Activated T-cell treated with anti-CD3 and anti-CD28 coated beads, Interleukin-2, amount 50 U/mL, for 72 hours (primary cell): ENCODE results near the gene HACD3. TPM values are rescaled to one million over a fixed set of nuclear protein-coding genes. Genes with fewer than 3 reads are reported as not detected.
"Not testable (repeated sequence)": the region's sequence is repeated elsewhere in the genome, so short reads cannot be mapped to it uniquely, and the experiment has no call there.

Experiments
- ATAC-seq, 2 donors: fragments of 150-1000 bp; cut with Tn5 transposase; replicated peaks in 1 of 2; 2 replicates each; pipeline ENCODE4 v1.10.0; 2021; ENCODE audit warnings: moderate library complexity in 2 of 2, mild to moderate bottlenecking in 1 of 2
- DNase-seq, 2 donors: peaks; one replicate each; pipeline ENCODE4 v3.0.0; 2021 to 2022; ENCODE audit warnings: mixed read lengths in 1 of 2
- H3K27ac Mint-ChIP-seq: one replicate; pipeline ENCODE4 v1.8.0; 2022; ENCODE audit warnings: mild to moderate bottlenecking, moderate library complexity, mixed read lengths
- H3K27me3 Mint-ChIP-seq: one replicate; pipeline ENCODE4 v1.8.0; 2022; ENCODE audit warnings: low read depth, mixed read lengths
- H3K36me3 Mint-ChIP-seq, 2 donors: one replicate each; pipeline ENCODE4 v1.8.0; 2022; ENCODE audit warnings: mixed read lengths in 2 of 2, mild to moderate bottlenecking in 1 of 2; ENCODE audit not compliant: insufficient read depth in 2 of 2
- H3K4me1 Mint-ChIP-seq: one replicate; pipeline ENCODE4 v1.8.0; 2022; ENCODE audit warnings: low read depth, mixed read lengths
- H3K4me3 Mint-ChIP-seq, 2 donors: one replicate each; pipeline ENCODE4 v1.8.0; 2022; ENCODE audit warnings: mild to moderate bottlenecking in 2 of 2, mixed read lengths in 2 of 2, moderate library complexity in 2 of 2
- H3K9me3 Mint-ChIP-seq, 2 donors: one replicate each; pipeline ENCODE4 v1.8.0; 2022; ENCODE audit warnings: mixed read lengths in 2 of 2
- total RNA-seq, 2 donors: library from RNA; stranded (reverse); gene quantifications; one replicate each; pipeline ENCODE4 v1.2.3, GENCODE V29; 2022

Gene HACD3
- total RNA-seq, 2 donors from 2014 or later: 28.3 to 40.8 TPM

DNA sequence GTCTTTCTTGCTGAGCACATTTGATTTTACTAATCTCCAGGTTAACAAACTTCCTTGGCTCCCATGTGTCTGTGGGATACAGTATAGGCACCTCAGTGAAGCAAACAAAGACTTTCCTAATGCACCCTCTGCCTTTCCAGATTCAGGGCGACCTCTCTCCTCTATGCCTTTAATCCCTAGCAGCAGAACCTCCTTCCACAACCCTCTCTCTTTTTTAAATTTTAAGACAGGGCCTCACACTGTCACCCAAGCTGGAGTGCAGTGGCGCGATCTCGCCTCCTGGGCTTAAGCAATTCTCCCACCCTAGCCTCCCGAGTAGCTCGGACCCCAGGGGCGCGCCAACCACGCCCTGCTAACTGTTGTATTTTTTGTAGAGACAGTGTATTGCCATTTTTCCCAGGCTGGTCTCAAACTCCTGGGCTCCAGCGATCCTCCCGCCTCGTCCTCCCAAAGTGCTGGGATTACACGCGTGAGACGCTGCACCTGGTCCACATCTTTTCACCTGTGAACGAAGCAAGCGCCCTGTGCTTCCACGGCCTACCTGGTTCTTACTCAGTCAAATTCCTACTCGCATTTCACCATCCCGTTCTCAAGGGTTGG is 1.7 kb upstream of the HACD3 start:
- ATAC-seq (no peak), DNase-seq (no peak)
- Mint-ChIP-seq H3K9me3 (no peaks in the 10 kb centered on the region), H3K27me3 (no peaks in the 10 kb centered on the region), H3K4me3 (no peak overlapping the region), H3K4me1 (peaks cover 35% of the 10 kb centered on the region), H3K27ac (no peak overlapping the region), H3K36me3 (peaks cover 0 to 2% of the 10 kb centered on the region in 2 donors)

DNA sequence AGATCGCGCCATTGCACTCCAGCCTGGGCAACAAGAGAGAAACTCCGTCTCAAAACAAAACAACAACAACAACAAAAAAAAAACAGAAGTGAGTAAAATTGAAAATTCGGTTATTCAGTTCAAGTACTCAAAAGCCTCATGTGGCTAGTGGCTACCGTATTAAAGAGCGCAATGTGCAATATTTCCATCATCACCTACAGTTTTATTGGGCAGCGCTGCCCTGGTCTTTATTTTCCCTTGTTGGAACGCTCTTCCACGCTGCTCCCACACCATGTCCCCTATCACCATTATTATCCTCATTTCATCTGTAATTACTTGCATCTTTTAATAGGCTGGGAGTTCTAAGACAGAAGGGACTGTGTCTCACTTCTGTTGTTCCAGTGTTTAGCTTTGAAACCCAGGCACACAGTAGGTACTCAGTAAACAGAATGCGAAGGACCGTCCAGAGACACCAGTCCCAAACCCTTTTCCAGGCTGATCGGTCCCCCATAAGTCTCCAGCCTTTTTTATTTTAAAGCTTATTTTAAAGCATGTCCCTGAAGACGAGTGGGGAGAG is 423 bp upstream of the HACD3 start:
- Mint-ChIP-seq H3K9me3 (no peaks in the 10 kb centered on the region), H3K4me1 (peaks cover 44% of the 10 kb centered on the region)
- no peak for ATAC-seq

DNA sequence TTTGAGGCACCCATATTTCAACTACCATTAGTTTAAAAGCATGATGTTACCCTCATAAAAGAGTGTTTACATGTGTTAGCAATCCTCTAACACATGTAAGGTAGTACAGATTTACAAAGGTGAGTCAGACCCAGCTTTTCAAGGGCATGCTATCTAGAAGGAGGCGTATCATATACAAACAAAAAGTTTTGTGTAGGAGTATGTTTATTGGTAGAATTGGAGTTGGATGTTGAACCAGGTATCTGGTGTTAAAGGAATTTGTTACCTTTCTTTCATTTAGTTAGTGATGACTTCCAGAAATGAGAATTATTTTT is 2.4 kb downstream of the HACD3 start:
- H3K27ac Mint-ChIP-seq: peak overlapping the region; percentile 13
- peak overlapping the region; percentile 58 to 89 for H3K4me3 Mint-ChIP-seq
- peaks cover 60% of the 10 kb centered on the region for H3K4me1 Mint-ChIP-seq
- peaks cover 0 to 2% of the 10 kb centered on the region in 2 donors for H3K36me3 Mint-ChIP-seq
- ATAC-seq (peak; percentile 35 to 46), DNase-seq (no peak)
- H3K27me3 Mint-ChIP-seq: no peaks in the 10 kb centered on the region
- no peaks in the 10 kb centered on the region for H3K9me3 Mint-ChIP-seq

More for the DNA sequence above, 423 bp upstream of the HACD3 start:
- no peak for DNase-seq
- Mint-ChIP-seq H3K27ac (peak overlapping the region; percentile 96), H3K36me3 (peaks cover 0 to 2% of the 10 kb centered on the region in 2 donors), H3K27me3 (no peaks in the 10 kb centered on the region), H3K4me3 (peak overlapping the region; percentile 89 to 96)

DNA sequence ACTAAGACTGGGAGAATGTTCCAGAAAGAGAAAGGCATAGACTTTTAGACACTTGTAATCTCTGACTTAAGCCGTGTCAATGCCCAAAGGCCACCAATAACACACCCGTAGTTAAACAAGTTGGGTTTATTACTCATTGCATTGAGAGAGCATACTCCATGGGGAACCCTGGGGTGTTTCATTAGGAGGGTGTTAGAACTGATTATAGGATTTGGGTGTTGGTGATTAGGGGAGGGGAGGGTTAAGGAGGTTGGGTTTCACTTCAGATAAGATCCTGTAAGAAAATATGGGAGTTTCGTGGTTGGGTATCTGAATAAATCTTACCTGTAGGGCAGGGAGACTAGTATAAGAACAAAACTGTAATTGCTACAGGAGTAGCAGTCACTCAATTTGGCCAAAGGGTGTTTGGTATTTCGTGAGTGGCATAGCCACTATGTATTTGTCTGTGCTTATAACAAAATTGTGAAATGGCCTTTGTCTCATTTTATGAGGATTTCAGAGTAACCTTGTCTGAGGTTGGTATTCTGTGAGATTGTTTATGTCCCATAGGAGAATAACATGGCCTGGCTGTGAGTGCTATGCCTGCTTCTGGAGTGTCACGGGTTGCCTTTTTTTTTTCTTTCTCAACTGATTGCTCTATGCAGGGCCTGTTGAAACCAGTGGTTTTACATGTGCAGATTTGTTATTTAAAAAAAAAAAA is 2.9 kb downstream of the HACD3 start:
- H3K27ac Mint-ChIP-seq: no peak overlapping the region
- no peak for ATAC-seq

DNA sequence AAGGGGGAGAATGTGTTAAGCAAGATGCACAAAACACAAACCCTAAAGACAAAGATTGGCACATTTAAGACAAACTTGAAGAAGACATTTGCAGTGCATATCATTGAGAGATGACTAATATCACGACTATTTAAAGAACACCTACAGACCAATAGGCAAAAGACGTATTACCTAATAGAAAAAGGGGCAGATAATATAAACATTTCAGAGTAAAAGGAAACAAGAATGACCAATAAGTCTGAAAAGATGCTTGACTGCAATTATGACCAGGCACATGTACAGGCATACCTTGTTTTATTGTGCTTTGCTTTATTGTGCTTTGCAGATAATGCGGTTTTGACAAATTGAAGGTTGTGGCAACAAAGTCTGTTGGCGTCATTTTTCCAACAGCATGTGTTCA is 4.9 kb downstream of the HACD3 start:
- Mint-ChIP-seq H3K36me3 (peaks cover 0 to 2% of the 10 kb centered on the region in 2 donors), H3K27ac (no peak overlapping the region), H3K4me1 (peaks cover 55% of the 10 kb centered on the region), H3K4me3 (no peak overlapping the region), H3K9me3 (no peaks in the 10 kb centered on the region), H3K27me3 (no peaks in the 10 kb centered on the region)
- DNase-seq: no peak
- no peak for ATAC-seq

More for the DNA sequence above, 2.9 kb downstream of the HACD3 start:
- peaks cover 60% of the 10 kb centered on the region for H3K4me1 Mint-ChIP-seq
- H3K4me3 Mint-ChIP-seq: peak overlapping the region; percentile 58 to 89
- DNase-seq: no peak
- peaks cover 0 to 2% of the 10 kb centered on the region in 2 donors for H3K36me3 Mint-ChIP-seq
- H3K27me3 Mint-ChIP-seq: no peaks in the 10 kb centered on the region
- H3K9me3 Mint-ChIP-seq: no peaks in the 10 kb centered on the region

DNA sequence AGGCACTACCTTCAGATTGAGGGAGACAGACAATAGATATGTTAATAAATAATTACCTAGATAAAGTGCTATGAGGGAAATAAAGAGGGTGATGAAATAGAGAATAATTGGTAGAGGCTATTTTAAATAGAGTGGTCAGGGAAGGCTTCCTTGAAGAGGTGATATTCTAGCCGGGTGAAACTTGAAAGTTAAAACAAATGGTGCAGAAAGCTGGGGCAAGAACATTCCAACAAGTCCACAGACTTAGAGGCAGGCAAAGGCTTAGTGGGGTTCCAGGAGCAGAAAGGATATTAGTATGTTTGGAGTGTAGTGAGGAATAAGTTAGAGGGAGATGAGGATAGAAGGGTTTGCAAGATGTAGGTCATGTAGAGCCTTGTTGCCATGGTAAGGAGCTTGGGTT is 10.1 kb downstream of the HACD3 start:
- peaks cover 21% of the 10 kb centered on the region for H3K4me1 Mint-ChIP-seq
- H3K27ac Mint-ChIP-seq: no peak overlapping the region
- H3K36me3 Mint-ChIP-seq: peaks cover 0 to 2% of the 10 kb centered on the region in 2 donors
- DNase-seq (no peak), ATAC-seq (no peak)
- no peak overlapping the region for H3K4me3 Mint-ChIP-seq
- H3K27me3 Mint-ChIP-seq: no peaks in the 10 kb centered on the region
- H3K9me3 Mint-ChIP-seq: no peaks in the 10 kb centered on the region

DNA sequence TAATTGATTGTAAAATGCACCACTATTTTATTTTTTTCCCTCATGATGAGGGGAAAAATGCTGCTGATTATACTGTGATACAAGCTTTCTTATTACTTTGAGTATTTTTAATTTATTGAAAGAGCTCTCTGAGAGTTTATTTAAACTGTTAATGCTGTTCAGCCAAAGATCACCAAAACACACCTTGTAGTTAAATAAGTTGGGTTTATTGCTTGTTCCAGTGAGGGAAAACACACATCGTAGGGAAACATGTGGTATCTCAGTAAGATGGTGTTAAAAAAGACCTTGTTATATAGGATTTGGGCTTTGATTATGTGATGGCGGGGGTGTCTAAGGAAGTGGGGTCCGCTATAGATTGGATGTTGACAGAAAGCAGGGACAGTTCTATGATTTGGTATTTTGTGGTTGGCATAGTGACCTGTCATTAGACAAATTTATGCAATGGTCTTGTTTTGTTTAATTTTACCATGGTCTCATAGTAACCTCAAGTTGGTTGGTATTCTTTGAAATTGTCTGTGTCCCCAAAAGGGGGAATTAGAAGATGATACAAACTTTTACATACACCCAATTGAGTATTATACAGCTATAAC is 11.1 kb downstream of the HACD3 start:
- Mint-ChIP-seq H3K9me3 (no peaks in the 10 kb centered on the region), H3K27me3 (no peaks in the 10 kb centered on the region), H3K4me1 (peaks cover 19% of the 10 kb centered on the region), H3K27ac (no peak overlapping the region), H3K36me3 (peaks cover 0 to 2% of the 10 kb centered on the region in 2 donors), H3K4me3 (no peak overlapping the region)
- no peak for ATAC-seq
- no peak for DNase-seq

DNA sequence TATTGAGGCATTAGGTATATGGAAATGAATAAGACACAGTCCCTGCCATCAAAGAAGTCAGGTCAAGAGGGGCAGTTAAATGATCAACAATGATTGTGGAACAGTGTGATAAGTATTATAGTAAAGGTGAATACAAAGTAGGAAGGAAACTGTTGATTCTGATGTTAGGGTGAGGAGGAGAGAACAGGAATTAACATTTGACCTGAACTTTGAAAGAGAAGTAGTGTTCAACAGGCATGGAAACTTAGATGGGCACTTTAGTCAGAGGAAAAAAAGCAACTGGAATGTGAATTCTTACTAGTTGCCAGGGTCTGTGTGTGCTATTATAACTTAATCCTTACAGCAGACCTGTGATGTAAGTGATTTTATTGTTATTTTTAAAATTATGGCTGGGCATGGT is 17.6 kb downstream of the HACD3 start:
- no peak for ATAC-seq
- Mint-ChIP-seq H3K4me1 (peaks cover 23% of the 10 kb centered on the region), H3K27ac (peak overlapping the region; percentile 13), H3K4me3 (no peak overlapping the region), H3K36me3 (peaks cover 0 to 2% of the 10 kb centered on the region in 2 donors), H3K9me3 (no peaks in the 10 kb centered on the region), H3K27me3 (no peaks in the 10 kb centered on the region)
- no peak for DNase-seq

DNA sequence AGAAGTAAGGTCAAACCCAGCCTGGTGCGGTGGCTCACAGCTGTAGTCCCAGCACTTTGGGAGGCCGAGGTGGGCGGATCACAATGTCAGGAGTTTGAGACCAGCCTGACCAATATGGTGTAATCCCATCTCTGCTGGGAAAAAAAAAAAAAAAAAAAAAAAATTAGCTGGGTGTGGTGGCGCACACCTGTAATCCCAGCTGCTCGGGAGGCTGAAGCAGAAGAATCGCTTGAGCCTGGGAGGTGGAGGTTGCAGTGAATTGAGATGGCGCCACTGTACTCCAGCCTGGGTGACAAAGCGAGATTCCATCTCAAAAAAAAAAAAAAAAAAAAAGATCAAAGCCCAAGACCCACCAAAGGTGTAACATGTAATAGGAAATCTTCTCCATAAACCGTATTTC is 19.0 kb downstream of the HACD3 start:
- ATAC-seq, H3K27ac Mint-ChIP-seq, DNase-seq, H3K36me3 Mint-ChIP-seq, H3K27me3 Mint-ChIP-seq, H3K4me3 Mint-ChIP-seq, H3K9me3 Mint-ChIP-seq: not testable (repeated sequence)
- peaks cover 23% of the 10 kb centered on the region for H3K4me1 Mint-ChIP-seq

DNA sequence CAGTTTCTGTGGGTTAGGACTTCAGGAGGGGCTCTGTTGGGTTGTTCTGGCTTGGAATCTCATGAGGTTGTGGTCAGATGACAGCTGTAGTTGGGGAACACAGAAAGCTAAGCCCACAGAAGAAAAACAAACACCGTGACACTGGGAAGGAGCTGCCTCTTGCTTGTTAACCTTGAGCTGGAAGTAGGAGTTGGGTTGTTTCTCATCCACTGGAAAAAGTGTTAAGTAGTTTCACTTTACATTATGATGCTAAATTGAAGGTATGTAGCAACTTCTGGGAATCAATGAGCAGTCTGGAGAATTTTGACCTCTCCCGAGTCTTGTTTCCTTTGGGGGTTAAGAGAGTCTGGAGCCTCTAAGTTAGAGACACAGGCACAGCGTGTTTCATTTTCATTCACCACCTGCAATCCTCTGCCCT is 20.4 kb downstream of the HACD3 start:
- ATAC-seq (no peak), DNase-seq (no peak)
- Mint-ChIP-seq H3K4me3 (no peak overlapping the region), H3K36me3 (peaks cover 0 to 4% of the 10 kb centered on the region in 2 donors), H3K27ac (peak overlapping the region; percentile 74), H3K4me1 (peaks cover 22% of the 10 kb centered on the region), H3K9me3 (no peaks in the 10 kb centered on the region), H3K27me3 (no peaks in the 10 kb centered on the region)

DNA sequence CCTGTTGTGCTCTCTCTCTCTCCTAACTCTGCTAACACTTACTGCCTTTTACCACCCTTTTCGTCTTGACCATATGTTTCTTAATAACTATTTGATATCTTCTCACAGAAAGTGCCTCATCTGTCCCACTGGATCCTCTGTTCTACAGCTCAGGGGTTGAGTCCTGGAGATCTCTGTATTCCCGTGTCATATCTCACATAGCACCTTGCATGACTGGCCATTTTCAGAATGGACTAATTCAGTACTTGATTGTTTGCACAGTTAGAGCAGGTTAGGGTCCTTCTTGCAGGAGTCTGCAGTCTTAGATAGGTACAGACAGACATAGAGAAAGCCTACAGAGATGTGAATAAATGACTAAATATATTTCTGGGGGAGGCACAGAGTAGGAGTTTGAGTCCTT is 20.9 kb downstream of the HACD3 start:
- no peak for DNase-seq
- Mint-ChIP-seq H3K27me3 (no peaks in the 10 kb centered on the region), H3K4me3 (no peak overlapping the region), H3K4me1 (peaks cover 18% of the 10 kb centered on the region), H3K27ac (peak overlapping the region; percentile 41), H3K9me3 (no peaks in the 10 kb centered on the region), H3K36me3 (peaks cover 0 to 4% of the 10 kb centered on the region in 2 donors)
- ATAC-seq: no peak

DNA sequence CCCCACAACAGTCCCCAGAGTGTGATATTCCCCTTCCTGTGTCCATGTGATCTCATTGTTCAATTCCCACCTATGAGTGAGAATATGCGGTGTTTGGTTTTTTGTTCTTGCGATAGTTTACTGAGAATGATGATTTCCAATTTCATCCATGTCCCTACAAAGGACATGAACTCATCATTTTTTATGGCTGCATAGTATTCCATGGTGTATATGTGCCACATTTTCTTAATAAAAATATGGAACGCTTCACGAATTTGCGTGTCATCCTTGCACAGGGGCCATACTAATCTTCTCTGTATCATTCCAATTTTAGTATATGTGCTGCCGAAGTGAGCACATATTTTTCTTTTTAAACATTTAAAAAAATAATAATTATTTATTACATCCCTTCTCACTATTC is 22.6 kb downstream of the HACD3 start:
- H3K27ac Mint-ChIP-seq, ATAC-seq, DNase-seq, H3K36me3 Mint-ChIP-seq, H3K27me3 Mint-ChIP-seq, H3K9me3 Mint-ChIP-seq, H3K4me3 Mint-ChIP-seq: not testable (repeated sequence)
- H3K4me1 Mint-ChIP-seq: peaks cover 18% of the 10 kb centered on the region

DNA sequence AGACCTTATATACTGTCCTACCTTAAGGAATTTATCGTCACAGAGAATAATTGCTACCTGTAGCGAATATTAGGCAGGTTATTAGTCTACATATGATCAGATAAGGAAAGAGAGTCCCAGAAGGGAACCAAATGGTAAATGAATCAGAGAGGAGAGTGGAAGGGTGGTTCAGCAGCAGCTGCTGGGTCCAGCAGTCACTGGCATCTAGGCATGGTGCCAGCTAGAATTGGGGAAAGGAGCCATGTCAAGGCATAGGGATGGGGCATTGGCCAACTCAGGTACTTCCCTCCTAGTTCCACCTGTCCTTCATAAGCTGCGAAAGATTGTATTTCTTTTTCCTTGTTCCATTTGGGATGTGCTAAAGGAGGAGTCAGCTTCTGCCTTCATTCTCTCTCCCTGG is 23.4 kb downstream of the HACD3 start:
- H3K9me3 Mint-ChIP-seq: no peaks in the 10 kb centered on the region
- H3K4me3 Mint-ChIP-seq: no peak overlapping the region
- peaks cover 18% of the 10 kb centered on the region for H3K4me1 Mint-ChIP-seq
- no peaks in the 10 kb centered on the region for H3K27me3 Mint-ChIP-seq
- no peak overlapping the region for H3K27ac Mint-ChIP-seq
- ATAC-seq (no peak), DNase-seq (no peak)
- H3K36me3 Mint-ChIP-seq: peaks cover 0 to 7% of the 10 kb centered on the region in 2 donors
